ENCODE measurements around the gene ST8SIA5. TPM values are rescaled to one million over a fixed set of nuclear protein-coding genes. Genes with fewer than 3 reads are reported as not detected.

Gene ST8SIA5
- total RNA-seq, 1 experiment from 2014 or later, result 0.54 TPM

GRCh38 chr18:46636040-46636630 lies 120.7 kb downstream of the ST8SIA5 start:
- peaks cover 0 to 8% of the 10 kb centered on the region in 2 experiments; a peak in 2 of 4 replicates for H3K4me1 ChIP-seq (ENCODE audit: control insufficient read depth in 1 of 2, insufficient read depth in 2 of 2, low read length in 2 of 2)
- H3K4me3 ChIP-seq (replicated peaks in 1 of 2; ENCODE audit: low read depth in 1 of 2, low read length in 2 of 2), result no peak overlapping the region
- no peak overlapping the region for H3K27ac ChIP-seq (ENCODE audit: low read depth, low read length)
- H3K9me3 ChIP-seq (ENCODE audit: control insufficient read depth in 1 of 2, insufficient read depth in 1 of 2, low read depth in 1 of 2, low read length in 2 of 2), result no peaks in the 10 kb centered on the region
- H3K27me3 ChIP-seq (ENCODE audit: insufficient read depth, low read length), result no peaks in the 10 kb centered on the region
- BruUV-seq (replicated peaks), result no TSS peak
- no peak for ATAC-seq
- no peaks in the 10 kb centered on the region for H4K20me1 ChIP-seq (ENCODE audit: insufficient read depth)
- no peak overlapping the region for H3K4me2 ChIP-seq (ENCODE audit: low read length)
- ChIA-PET RAD21 (ENCODE audit: low non-redundant PET in 1 of 2, low total read pairs in 2 of 2, uncharacterized antibody in 2 of 2, unreplicated experiment in 2 of 2) (no interaction called here), CTCF (no interaction called here), POLR2A (no interaction called here)
- no peak for DNase-seq (ENCODE audit: low read depth, low spot score)
- TF ChIP-seq, protein P1, sequence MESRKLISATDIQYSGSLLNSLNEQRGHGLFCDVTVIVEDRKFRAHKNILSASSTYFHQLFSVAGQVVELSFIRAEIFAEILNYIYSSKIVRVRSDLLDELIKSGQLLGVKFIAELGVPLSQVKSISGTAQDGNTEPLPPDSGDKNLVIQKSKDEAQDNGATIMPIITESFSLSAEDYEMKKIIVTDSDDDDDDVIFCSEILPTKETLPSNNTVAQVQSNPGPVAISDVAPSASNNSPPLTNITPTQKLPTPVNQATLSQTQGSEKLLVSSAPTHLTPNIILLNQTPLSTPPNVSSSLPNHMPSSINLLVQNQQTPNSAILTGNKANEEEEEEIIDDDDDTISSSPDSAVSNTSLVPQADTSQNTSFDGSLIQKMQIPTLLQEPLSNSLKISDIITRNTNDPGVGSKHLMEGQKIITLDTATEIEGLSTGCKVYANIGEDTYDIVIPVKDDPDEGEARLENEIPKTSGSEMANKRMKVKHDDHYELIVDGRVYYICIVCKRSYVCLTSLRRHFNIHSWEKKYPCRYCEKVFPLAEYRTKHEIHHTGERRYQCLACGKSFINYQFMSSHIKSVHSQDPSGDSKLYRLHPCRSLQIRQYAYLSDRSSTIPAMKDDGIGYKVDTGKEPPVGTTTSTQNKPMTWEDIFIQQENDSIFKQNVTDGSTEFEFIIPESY (IDR thresholded peaks at IDR 0.05; ENCODE audit: extremely low read depth, insufficient replicate concordance, low read length), result no peak
- no peak for TF ChIP-seq ATF3 (IDR thresholded peaks at IDR 0.05)
- TF ChIP-seq REST (IDR thresholded peaks at IDR 0.05; ENCODE audit: low read depth), result no peak
- TF ChIP-seq ELF1 (IDR thresholded peaks at IDR 0.05; ENCODE audit: borderline replicate concordance, low read depth), result no peak
- TF ChIP-seq YY1 (IDR thresholded peaks at IDR 0.05; ENCODE audit: extremely low read depth, insufficient replicate concordance, low read depth, low read length), result no peak
- TF ChIP-seq EZH2 (IDR thresholded peaks at IDR 0.05), result no peak
- TF ChIP-seq POLR2AphosphoS5 (IDR thresholded peaks at IDR 0.05; ENCODE audit: low read depth, low read length), result no peak
- H3K79me2 ChIP-seq (ENCODE audit: insufficient read depth, low read length), result no peaks in the 10 kb centered on the region
- no peak overlapping the region for H2AFZ ChIP-seq (ENCODE audit: low read depth, low read length, poor library complexity, severe bottlenecking)
- H3K9me2 ChIP-seq (ENCODE audit: insufficient read depth), result no peaks in the 10 kb centered on the region
- H3K36me3 ChIP-seq (ENCODE audit: control insufficient read depth in 1 of 2, insufficient read depth in 2 of 2, low read length in 2 of 2), result no peaks in the 10 kb centered on the region
- no peak overlapping the region for H3K9ac ChIP-seq (ENCODE audit: low read length)
- intact Hi-C loops (cut with micrococcal nuclease), result no loop called here

All from HCT116 (cell line).